ENCODE results near the gene NFE2L1.
"Not testable (repeated sequence)": the region's sequence is repeated elsewhere in the genome, so short reads cannot be mapped to it uniquely, and the experiment has no call there.

Gene NFE2L1

DNA sequence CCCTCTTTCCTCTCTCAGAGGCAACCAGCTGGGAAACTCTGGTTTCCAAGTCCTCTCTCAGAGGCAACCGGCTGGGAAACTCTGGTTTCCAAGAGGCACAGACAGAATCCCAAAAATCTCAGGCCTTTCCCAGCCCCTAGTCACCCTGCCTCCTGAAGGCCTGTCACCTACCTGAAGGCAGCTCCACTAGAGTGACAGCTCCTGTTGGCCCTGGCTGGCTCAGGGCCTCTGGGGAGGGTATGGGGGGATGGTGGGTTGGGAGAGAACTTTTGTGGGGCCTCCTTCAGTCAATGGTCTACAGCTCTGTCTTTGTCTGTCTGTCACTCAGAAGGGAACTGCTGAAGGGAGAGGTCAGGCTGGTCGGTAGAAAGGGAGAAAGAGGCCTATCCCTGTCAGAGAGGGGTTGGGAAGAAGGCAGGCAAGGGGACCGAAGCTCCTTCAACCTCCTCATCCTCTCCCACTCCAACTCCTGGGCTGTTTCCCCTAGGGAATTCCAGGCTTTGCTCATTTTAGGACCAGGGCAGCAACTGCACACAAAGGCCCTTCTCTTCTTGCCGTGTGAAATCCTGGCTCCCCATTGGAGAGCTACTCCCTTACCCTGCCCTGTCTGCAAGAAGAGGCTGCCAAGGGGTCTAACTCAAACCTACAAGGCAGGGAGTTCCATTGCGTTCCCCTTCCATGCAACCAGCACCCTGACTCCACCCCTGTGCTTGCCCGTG is 34.1 kb upstream of the NFE2L1 start:
- peaks cover 13% of the 10 kb centered on the region for H3K4me1 Mint-ChIP-seq (ENCODE audit: low read depth)
- no peaks in the 10 kb centered on the region for H3K36me3 Mint-ChIP-seq
- H3K27me3 Mint-ChIP-seq: peaks cover 26% of the 10 kb centered on the region
- H3K9me3 Mint-ChIP-seq (ENCODE audit: low read depth): no peaks in the 10 kb centered on the region
- H3K4me3 Mint-ChIP-seq: no peak overlapping the region
- H3K27ac Mint-ChIP-seq: no peak overlapping the region

DNA sequence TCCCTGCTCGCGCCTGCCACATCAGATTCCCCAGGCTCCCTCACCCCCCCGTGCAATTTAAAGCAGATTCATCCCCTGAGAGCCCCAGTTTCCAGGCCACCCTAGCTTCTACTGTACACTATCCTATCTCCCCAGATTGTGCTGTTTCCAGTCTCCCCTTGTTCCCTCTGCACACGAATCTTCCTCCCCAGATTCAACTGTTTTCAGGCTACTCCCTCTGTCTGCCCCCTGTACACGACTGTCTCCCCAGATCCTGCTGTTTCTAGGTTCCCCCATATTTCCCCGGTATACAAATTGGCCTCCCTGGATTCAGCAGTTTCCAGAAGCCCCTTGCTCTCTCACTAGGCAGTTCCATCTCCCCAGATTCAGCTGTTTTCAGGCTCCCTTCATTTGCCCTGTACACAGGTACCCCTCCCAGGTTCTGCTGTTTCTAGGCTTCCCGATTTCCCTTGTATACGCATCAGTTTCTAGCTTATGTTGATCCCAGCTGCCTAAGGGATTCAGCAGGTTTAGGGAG is 33.5 kb upstream of the NFE2L1 start:
- peaks cover 26% of the 10 kb centered on the region for H3K27me3 Mint-ChIP-seq
- H3K4me1 Mint-ChIP-seq (ENCODE audit: low read depth): peaks cover 13% of the 10 kb centered on the region
- no peak overlapping the region for H3K4me3 Mint-ChIP-seq
- no peak overlapping the region for H3K27ac Mint-ChIP-seq
- H3K36me3 Mint-ChIP-seq: no peaks in the 10 kb centered on the region
- no peaks in the 10 kb centered on the region for H3K9me3 Mint-ChIP-seq (ENCODE audit: low read depth)

DNA sequence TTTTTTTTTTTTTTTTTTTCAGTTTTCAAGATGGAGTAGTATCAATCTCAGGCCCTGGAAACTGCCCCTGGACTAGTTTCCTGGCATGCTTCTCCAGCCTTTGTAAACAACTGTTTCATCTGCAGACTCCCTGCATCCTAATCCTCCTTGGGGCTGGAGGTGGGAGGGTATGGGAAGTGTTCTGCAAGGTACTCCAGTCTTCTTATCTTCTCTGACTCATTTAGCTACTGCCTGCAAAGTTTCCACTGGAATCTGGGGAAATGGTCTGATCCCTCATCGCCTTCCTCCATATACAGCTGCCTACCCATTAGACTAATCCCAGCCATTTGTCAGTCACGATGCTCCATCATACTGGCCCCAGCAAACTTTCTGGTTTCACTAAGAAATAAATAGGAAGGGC is 32.0 kb upstream of the NFE2L1 start:
- no peaks in the 10 kb centered on the region for H3K36me3 Mint-ChIP-seq
- peaks cover 23% of the 10 kb centered on the region for H3K27me3 Mint-ChIP-seq
- no peak overlapping the region for H3K4me3 Mint-ChIP-seq
- H3K27ac Mint-ChIP-seq: no peak overlapping the region
- no peaks in the 10 kb centered on the region for H3K9me3 Mint-ChIP-seq (ENCODE audit: low read depth)
- H3K4me1 Mint-ChIP-seq (ENCODE audit: low read depth): peaks cover 13% of the 10 kb centered on the region

DNA sequence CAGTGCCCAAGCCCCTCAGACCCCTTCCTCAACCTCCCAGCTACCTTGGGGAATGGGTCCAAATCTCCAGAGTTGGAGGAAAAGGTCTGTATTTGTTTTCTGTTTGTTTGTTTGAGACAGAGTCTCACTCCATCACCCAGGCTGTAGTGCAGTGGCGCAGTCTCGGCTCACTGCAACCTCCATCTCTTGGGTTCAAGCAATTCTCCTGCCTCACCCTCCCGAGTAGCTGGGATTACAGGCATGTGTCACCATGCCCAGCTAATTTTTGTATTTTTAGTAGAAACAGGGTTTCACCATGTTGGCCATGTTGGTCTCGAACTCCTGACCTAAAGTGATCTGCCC is 30.4 kb upstream of the NFE2L1 start:
- H3K4me3 Mint-ChIP-seq; H3K9me3 Mint-ChIP-seq (ENCODE audit: low read depth); H3K4me1 Mint-ChIP-seq (ENCODE audit: low read depth); H3K36me3 Mint-ChIP-seq; H3K27ac Mint-ChIP-seq: not testable (repeated sequence)
- peaks cover 21% of the 10 kb centered on the region for H3K27me3 Mint-ChIP-seq

DNA sequence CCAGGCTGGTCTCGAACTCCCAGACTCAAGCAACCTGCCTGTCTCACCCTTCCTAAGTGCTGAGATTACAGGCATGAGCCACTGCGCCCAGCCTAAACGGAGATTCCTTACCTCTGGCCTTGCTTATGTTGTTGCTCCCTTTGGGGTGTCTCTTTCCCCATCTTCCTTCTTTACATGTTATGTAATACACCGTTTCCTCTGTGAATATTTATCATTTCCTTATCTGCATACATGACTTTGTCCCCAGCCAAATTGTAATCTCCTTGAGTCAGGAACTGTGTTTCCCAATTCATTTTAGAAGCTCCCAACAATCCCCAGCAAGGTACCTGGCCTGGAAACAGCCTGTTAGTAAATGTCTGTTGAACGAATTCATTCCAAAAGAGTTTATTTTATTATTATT is 26.2 kb upstream of the NFE2L1 start:
- Mint-ChIP-seq H3K4me1 (ENCODE audit: low read depth) (peaks cover 28% of the 10 kb centered on the region), H3K4me3 (no peak overlapping the region), H3K27me3 (peaks cover 17% of the 10 kb centered on the region), H3K27ac (no peak overlapping the region), H3K9me3 (ENCODE audit: low read depth) (no peaks in the 10 kb centered on the region), H3K36me3 (no peaks in the 10 kb centered on the region)

DNA sequence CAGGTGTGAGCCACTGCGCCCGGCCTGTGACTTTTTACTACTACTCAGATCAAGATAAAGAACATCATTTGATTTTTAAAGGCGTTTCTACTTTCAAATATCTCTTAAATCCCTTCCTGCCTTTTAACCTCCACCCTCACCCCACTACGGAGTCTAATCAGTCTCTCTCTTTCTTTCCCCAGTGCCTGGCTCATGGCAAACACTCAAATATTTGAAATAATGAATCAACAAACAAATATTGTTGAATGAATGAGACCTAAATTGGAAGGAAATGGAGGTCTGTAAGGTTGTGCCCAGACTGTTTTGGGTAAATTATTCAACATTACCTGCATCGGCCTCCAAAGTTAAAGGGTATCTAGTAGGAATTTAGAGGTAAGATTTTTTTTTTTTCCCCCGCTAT is 25.3 kb upstream of the NFE2L1 start:
- no peak overlapping the region for H3K27ac Mint-ChIP-seq
- peaks cover 17% of the 10 kb centered on the region for H3K27me3 Mint-ChIP-seq
- H3K9me3 Mint-ChIP-seq (ENCODE audit: low read depth): no peaks in the 10 kb centered on the region
- peak overlapping the region; percentile 33 for H3K4me3 Mint-ChIP-seq
- no peaks in the 10 kb centered on the region for H3K36me3 Mint-ChIP-seq
- H3K4me1 Mint-ChIP-seq (ENCODE audit: low read depth): peaks cover 27% of the 10 kb centered on the region

DNA sequence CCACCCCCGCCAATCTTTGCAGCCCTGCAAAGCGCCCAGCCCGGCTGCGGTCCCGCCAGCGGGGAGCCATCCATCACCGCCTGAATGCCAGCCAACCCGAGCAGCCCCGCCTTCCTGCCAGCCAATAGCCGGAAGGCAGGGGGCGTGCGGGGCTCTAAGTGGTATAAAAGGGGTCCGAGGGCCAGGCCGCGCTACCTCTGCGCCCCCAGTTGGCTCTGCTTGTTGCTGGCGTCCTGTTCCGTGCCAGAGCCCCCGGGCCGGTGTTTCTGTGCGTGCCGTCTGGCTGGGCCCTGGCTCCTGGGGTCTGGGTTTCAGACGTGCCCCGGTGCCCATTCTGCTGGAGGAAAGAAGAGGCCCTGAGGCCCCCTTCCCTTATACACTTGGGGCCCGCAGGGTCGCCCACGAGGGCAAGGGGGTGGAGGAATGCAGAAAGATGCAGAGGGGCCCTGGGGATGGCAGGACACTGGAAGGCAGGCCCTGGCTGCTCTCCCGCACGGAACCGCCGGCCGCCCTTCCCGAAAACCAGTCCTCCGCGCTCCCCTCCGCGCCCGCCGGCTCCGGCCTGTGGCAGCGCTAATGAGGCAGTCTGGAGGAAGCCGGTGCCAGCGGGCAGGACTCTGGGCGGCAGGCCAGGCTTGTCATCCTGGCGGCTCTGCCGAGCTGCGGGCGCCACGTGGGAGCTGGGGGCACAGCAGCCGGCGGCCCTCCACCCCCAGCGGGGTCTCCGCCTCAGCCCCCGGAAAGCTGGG is 24.6 kb upstream of the NFE2L1 start:
- Mint-ChIP-seq H3K27ac (no peak overlapping the region), H3K4me3 (peak overlapping the region; percentile 79), H3K4me1 (ENCODE audit: low read depth) (peaks cover 27% of the 10 kb centered on the region), H3K27me3 (peaks cover 17% of the 10 kb centered on the region), H3K36me3 (no peaks in the 10 kb centered on the region), H3K9me3 (ENCODE audit: low read depth) (no peaks in the 10 kb centered on the region)

DNA sequence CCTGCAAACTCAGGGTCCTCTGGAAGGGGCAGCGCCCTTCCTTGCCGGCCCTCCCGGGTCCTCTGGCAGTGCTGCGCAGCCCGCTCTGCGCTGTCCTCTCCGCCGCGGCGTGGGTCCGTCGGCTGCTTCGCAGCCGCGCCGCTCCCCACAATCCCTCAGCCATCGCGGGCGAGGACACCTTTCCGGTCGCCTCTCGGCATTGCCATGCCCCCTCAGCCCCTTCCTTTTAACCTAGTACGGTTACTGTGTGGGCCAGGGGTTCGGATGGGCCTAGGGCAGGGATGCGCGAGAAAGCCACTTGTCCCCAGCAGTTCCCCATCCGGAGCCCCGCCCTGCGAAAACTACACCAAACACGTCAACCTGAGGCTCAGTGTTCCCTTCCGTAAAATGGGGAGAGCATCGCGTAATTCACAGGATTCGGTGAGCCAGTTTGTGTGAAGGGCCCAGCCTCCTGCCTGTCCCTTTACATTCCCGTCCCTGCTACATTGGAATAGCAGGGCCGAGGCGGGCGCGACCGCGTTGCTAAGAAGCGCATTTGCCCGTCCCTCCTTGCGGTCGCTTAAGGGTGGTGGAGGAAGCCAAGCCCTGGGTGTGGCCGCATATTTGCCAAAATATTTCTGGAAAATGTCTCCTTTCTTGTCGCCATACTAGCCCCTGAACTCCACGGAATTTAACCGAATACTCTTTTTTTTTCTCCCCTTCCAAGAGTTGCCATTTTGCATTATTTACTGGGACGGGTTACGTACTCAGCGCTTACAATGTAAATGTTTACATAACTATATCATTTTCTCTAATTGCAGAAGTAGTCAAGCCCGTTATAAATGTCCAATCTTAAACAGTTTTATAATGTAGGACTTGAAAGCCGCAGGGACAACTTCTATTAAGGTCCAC is 23.8 kb upstream of the NFE2L1 start:
- Mint-ChIP-seq H3K9me3 (ENCODE audit: low read depth) (no peaks in the 10 kb centered on the region), H3K36me3 (no peaks in the 10 kb centered on the region), H3K4me1 (ENCODE audit: low read depth) (peaks cover 27% of the 10 kb centered on the region), H3K4me3 (peak overlapping the region; percentile 90), H3K27me3 (peaks cover 19% of the 10 kb centered on the region), H3K27ac (peak overlapping the region; percentile 56)

DNA sequence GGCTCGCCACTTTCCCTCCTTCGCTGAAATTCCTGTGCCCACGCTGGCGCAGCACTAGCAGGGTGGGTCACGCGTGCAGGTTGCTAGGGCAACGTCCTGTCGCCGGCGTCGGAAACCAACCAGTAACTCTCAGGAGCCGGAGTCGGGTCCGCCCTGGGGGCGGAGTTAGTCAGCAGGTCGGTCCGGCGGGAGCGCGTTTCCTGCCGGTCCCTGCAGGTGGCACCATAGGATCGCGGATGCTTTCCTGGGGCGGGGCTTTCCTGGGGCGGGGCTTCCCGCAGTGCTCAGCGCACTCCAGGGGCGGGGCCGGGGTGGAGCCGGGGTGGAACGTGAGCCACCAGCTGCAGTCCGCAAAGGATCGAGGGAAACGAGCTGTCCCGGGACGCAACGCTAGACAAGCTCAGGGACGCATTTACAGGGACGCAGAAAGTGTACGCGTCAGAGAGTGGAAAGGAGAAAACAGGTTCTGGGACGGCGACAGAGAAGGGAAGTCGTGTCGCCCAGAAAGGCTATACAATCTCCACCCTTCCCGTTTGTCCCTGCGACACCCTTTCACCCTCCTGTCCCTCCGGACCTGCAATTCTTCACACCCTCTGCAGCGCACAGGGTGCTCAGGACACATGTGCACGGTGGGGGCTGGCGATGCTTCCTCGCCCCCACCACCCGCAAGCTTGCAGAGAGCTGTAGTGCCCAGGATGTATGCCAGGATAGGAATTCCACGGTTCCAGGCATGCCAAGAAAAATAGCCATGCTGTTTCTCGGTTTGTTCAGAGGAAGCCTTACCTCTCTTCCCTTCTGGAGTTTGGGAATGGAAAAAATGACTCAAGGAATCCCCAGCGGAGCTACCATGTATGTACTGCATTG is 22.9 kb upstream of the NFE2L1 start:
- Mint-ChIP-seq H3K9me3 (ENCODE audit: low read depth) (no peaks in the 10 kb centered on the region), H3K36me3 (no peaks in the 10 kb centered on the region), H3K4me1 (ENCODE audit: low read depth) (peaks cover 27% of the 10 kb centered on the region), H3K27ac (peak overlapping the region; percentile 56), H3K4me3 (peak overlapping the region; percentile 90), H3K27me3 (peaks cover 19% of the 10 kb centered on the region)

DNA sequence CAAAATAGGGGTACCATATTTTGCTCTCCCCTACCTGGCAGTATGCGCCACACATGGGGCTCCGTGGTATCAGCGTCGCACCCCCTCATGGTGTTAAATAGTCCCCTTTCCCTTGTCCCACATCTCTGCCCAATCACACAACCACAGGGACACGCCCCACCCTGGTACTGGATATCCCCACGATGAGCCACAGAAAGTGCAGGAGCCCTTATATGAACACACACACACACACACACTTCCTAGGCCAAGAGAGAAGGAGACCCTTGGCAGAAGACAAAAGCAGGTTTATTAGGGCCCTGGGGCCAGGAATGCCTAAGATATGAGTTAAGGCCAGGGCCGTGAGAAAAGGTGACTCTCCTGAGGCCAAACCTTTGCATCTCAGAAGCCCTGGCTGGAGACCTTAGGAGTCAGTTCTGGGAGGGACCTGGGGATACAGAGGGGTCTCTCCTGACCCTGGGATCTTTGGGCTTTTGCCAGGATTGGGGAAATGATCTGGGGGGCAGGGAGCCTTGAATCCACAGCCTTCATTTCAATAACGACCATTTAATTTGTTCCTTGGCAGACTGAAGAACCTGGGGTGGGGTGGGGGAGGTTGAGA is 22.2 kb upstream of the NFE2L1 start:
- Mint-ChIP-seq H3K27me3 (peaks cover 19% of the 10 kb centered on the region), H3K27ac (no peak overlapping the region), H3K4me3 (peak overlapping the region; percentile 90), H3K9me3 (ENCODE audit: low read depth) (no peaks in the 10 kb centered on the region), H3K36me3 (no peaks in the 10 kb centered on the region), H3K4me1 (ENCODE audit: low read depth) (peaks cover 27% of the 10 kb centered on the region)

DNA sequence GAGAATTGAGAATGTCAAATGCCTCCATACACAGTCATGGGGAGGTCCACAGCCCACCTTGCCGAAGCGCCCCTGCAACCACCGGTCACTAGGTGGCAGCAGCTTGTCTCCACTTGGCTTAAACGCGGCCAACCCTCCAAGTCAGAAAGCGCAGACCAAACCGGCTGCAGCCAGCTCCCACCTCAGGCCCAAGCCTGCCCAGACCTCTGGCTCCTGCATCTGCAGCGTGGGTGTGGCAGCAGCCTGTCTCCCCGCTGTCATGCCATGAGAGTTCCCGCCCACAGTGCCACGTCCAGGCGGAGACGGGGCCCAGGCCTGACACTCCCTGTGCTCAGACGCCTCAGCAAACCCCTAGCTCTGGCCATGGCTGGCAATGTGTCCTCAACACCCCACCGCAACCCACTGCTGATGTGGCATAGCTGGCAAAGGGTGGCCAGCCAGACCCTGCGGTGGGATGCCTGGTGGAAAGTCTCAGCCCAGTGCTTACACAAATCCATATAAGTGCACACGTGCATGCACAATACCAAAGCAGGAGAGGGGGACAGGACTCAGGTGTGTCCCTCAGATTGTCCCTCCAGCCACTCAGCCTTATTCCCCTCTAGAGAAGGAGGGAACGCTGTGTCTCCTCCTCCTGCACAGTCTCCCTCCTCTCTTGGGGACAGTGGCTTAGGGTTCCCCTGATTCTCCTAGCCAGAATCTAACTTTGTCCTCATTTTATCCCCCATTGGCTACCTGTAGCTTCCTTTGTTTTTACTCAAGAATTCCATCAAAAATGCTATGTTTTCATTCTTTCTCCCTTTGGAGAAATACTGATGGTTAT is 21.4 kb upstream of the NFE2L1 start:
- Mint-ChIP-seq H3K4me3 (peak overlapping the region; percentile 53), H3K27me3 (peaks cover 19% of the 10 kb centered on the region), H3K9me3 (ENCODE audit: low read depth) (no peaks in the 10 kb centered on the region), H3K27ac (no peak overlapping the region), H3K36me3 (no peaks in the 10 kb centered on the region), H3K4me1 (ENCODE audit: low read depth) (peaks cover 27% of the 10 kb centered on the region)

DNA sequence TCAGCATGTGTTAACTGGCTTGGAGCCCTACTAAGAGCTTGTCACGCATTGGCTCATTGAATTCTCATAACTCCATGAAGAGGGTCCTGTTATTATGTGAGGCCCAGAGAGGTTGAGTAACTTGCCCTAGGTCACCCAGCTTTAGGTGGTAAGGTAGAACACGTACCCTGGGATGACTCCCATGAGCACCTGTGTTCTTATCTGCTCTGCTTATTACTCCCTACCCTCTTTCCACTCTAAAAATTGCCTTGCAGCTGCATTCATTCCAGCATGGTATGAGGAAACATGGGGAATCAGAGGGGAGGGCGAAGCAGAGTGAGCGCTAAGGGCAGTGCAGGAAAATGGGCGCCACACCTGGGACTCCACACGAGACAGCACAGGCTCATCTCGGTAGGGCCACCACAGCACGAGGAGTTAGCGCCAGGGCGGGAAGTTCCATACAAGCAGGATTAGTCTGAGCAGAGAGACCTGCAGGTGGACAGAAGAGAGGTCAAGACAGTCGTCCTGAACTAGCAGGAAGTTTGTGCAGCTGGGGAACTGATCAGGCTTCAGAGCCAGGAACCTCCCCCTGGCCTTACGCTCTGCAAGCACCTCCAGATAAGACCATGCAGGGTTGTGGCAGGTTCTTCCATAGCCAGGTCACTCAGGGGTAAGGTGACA is 20.7 kb upstream of the NFE2L1 start:
- no peaks in the 10 kb centered on the region for H3K36me3 Mint-ChIP-seq
- H3K27me3 Mint-ChIP-seq: peaks cover 17% of the 10 kb centered on the region
- no peak overlapping the region for H3K4me3 Mint-ChIP-seq
- peaks cover 27% of the 10 kb centered on the region for H3K4me1 Mint-ChIP-seq (ENCODE audit: low read depth)
- H3K9me3 Mint-ChIP-seq (ENCODE audit: low read depth): no peaks in the 10 kb centered on the region
- H3K27ac Mint-ChIP-seq: no peak overlapping the region

DNA sequence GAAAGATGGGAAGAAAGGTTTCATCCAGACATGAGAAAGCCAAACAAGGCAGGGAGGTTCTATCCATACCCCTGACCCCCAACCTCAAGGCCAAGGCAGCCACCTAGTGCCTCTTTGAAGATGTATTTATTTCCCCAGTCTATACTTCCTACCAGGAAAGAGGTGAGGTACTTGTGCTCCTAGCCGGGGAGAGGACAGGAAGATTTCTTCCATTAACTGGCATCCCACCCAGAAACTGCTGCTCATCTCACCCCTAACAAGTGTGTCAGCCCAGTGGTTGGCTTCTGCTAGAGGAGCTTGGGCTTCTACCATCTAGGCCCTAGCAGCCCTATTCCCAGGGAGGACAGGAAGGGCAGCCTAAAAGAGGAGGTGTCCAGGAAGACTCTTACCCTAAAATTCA is 19.4 kb upstream of the NFE2L1 start:
- Mint-ChIP-seq H3K27me3 (peaks cover 21% of the 10 kb centered on the region), H3K36me3 (no peaks in the 10 kb centered on the region), H3K4me1 (ENCODE audit: low read depth) (peaks cover 24% of the 10 kb centered on the region), H3K4me3 (no peak overlapping the region), H3K9me3 (ENCODE audit: low read depth) (no peaks in the 10 kb centered on the region), H3K27ac (no peak overlapping the region)
